Stomach (tissue), 19 donors: ENCODE data around the gene NKPD1. TPM values are rescaled to one million over a fixed set of nuclear protein-coding genes. Genes with fewer than 3 reads are reported as not detected.

ENCODE experiments used
- DNase-seq, 2 donors: peaks; one replicate each; pipeline versions ENCODE4 v3.0.0 to v3.0.0-alpha.2; 2013 to 2019
- H3K27ac ChIP-seq, 5 donors: fragments of 200-600 bp in 4 of 5; sonication (generic) in 4 of 5; one replicate each; pipeline ENCODE4 v1.5.1; 2013 to 2019; ENCODE audit warnings: mild to moderate bottlenecking in 1 of 5, moderate library complexity in 1 of 5
- H3K27me3 ChIP-seq, 3 donors: fragments of 200-600 bp; sonication (generic); one replicate each; pipeline ENCODE4 v1.5.1; 2017 to 2019; ENCODE audit warnings: mixed run types in 1 of 3
- H3K36me3 ChIP-seq, 4 donors: fragments of 200-600 bp; sonication (generic); 1 replicate in 3 of 4; 2 replicates in 1 of 4; pipeline ENCODE4 v1.5.1; 2016 to 2019
- H3K4me1 ChIP-seq, 4 donors: fragments of 200-600 bp; sonication (generic); one replicate each; pipeline ENCODE4 v1.5.1; 2016 to 2019
- H3K4me3 ChIP-seq, 4 donors: fragments of 200-600 bp; sonication (generic) in 3 of 4; one replicate each; pipeline ENCODE4 v1.5.1; 2016 to 2019; ENCODE audit warnings: mild to moderate bottlenecking in 1 of 4
- H3K9me3 ChIP-seq, 4 donors: fragments of 200-600 bp; sonication (generic); one replicate each; pipeline ENCODE4 v1.5.1; 2016 to 2019
- EP300 ChIP-seq: sonication (generic); formaldehyde crosslinking; IDR thresholded peaks from one replicate; pipeline ENCODE4 v1.6.1; 2017; ENCODE audit warnings: antibody characterized with exemption
- POLR2A ChIP-seq, 4 donors: fragments of 450-650 bp; IDR thresholded peaks; one replicate each; pipeline ENCODE4 v1.6.1; 2016; ENCODE audit warnings: antibody characterized with exemption in 4 of 4, control low read depth in 2 of 4, mild to moderate bottlenecking in 1 of 4, moderate library complexity in 1 of 4
- POLR2AphosphoS5 ChIP-seq, 3 donors: sonication (generic); formaldehyde crosslinking; IDR thresholded peaks; one replicate each; pipeline ENCODE4 v1.6.1; 2016; ENCODE audit warnings: antibody characterized with exemption in 3 of 3
- WGBS, 5 donors: extraction: QIAGEN DNeasy Blood & Tissue Kit in 3 of 5; methylation state at CpG; one replicate each; pipeline versions ENCODE4 v1.1.5 to v1.1.7; 2013 to 2018; 5-methylcytosine and 5-hydroxymethylcytosine counted together
- intact Hi-C: fragments of 100-400 bp; cut with DNase I; formaldehyde crosslinking; loops from one replicate; pipeline ENCODE4 v1.15.1; 2023; ENCODE audit warnings: low total_unique reads
- long read RNA-seq, 10 donors: transcript quantifications; one replicate each; lab custom pipeline, GENCODE V29; 2026
- polyA plus RNA-seq, 3 donors: library from polyadenylated mRNA; stranded (reverse); fragments of 200-250 nt; gene quantifications; one replicate each; pipeline ENCODE4 v1.2.3, GENCODE V29; 2013
- total RNA-seq, 5 donors: library from RNA; depleted of rRNA; stranded (reverse); fragments of >200 nt; gene quantifications; one replicate each; pipeline versions ENCODE4 v1.1.0 to v1.2.3, GENCODE V29; 2014 to 2016
- TF ChIP-seq, protein P1 (sequence below), 7 experiments: fragments of 450-650 bp in 4 of 7; fragments of 200-600 bp in 3 of 7; sonication (generic) in 3 of 7; IDR thresholded peaks; one replicate each; pipeline ENCODE4 v1.5.1; 2016 to 2019; ENCODE audit warnings: antibody characterized with exemption in 7 of 7, control low read depth in 2 of 7, mild to moderate bottlenecking in 1 of 7
- donor health status: healthy with polysubstance abuse.
- donor health status: Bipolar disorder and iron deficiency.
- donor health status: healthy.

NKPD1 gene, protein sequence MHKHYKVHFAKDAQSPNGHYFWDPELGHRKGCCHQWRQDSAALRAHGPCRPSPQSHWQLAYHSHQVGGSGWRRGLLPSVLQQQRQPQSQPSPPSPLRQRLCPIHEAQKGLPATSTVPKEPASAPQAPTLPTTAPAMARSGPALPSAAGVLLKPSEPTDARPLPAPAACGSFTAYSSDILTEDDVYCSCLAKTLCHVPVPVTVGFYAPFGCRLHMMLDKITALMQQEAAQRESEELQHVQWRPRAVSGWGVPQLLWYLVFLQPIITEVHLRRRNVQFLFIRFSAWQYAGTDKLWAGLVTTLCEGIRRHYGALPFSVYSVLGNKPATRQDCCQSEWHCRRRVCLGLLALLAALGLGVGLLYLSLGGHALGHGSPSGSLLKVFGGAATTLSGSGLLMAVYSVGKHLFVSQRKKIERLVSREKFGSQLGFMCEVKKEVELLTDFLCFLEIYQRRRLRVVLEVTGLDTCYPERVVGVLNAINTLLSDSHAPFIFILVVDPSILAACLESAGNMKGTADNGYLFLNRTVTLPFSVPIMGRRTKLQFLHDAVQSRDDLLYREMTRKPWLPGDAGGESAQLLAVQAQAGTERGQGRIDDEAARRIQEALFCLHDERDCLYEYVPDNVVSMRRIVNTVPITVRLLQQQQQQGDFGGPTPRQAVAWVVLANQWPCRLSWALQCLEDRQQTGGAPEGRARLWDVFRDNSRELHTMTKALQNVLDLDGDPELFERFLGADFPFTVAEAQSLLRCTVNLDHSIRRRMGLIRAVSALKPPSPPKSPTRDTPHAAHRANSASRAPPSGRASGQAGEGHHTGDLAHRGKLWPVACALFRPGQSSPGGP
- total RNA-seq (not detected), polyA plus RNA-seq (under 1 TPM in 1 of 3 donors, not detected in 2; 0.20 TPM)
- long read RNA-seq, donor 1 = 0 reads
- long read RNA-seq, donor 2 = 0 reads
- long read RNA-seq, donor 3 = 0 reads
- long read RNA-seq, donor 4 = 0 reads
- long read RNA-seq, donor 5 = 0 reads
- long read RNA-seq, donor 6 = 0 reads
- long read RNA-seq, donor 7 = 0 reads
- long read RNA-seq, donor 8 = 0 reads
- long read RNA-seq, donor 9 = 0 reads
- long read RNA-seq, donor 10 = 0 reads

DNA sequence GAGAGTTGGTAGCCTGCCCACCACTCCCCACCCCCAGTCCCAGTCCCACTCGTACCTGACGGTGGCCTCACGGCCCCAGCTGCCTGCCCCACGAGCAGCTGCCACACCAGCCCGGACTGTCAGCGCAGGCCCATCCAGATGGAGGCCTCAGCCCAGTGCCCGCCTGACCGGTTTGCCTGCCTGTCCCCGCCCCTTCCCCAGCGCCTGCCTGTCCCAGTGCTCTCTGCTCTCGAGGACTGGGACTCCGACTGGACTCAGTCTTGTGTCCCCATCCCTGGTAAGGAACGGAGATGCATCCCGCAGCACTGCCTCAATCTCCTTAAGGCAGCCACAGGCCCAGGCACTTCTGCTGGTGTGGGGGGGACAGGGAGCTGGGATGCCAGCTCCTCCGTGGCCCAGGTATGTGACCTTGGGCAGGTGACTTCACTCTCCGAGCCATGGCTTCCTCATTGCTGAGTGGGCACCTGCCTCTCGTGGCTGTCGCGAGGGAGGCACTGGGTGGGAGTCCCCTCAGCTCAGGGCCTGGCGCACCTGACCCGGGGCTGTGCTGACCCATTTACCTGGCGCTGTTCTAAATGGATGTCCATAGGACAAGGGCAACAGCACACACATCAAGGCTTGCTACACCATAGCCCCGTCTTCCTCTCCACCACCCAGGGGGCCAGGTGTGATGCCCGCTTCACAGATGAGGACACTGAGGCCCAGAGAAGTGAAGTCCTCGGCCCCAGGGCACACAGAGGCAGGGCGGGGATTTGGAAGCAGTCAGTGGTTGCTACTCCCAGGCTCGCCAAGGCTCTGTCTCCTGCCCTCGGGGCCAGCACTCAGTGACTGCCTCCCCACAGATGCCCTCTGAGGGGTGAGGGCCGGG is at the start of gene NKPD1:
Gene NKPD1, minus strand, starts transcription at position 113 of the 868 bp plus-strand sequence. CDS start 832 bp downstream, outside the sequence.
- 21 to 52% (median 31%) methylated on average over 16 to 29 of the region's 29 CpGs for WGBS, 5 donors

DNA sequence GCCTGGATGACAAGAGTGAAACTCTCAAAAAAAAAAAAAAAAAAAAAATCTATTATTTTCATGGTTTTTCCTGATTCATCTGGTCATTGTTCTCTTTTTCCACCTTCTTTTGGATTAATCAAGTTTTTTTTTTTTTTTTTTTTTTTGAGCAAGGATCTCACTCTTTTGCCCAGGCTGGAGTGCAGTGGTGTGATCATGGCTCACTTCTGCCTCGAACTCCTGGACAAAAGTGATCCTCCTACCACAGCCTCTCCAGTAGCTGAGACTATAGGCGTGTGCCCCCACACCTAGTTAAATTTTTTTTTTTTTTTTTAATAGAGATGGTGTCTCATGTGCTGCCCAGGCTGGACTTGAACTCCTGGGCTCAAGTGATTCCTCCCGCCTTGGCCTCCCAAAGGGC is 45.5 kb upstream of the NKPD1 start:
- 92 to 94% (median 94%) methylated on average over 3 of the region's 3 CpGs for WGBS, 5 donors
- H3K9me3 ChIP-seq = no peaks in the 10 kb centered on the region

More for the DNA sequence above, at the start of gene NKPD1:
- intact Hi-C loops = no loop called here
- no peaks in the 10 kb centered on the region for H3K9me3 ChIP-seq
- TF ChIP-seq POLR2A (IDR thresholded peaks at IDR 0.05) (no peak), EP300 (no peak), POLR2AphosphoS5 (IDR thresholded peaks at IDR 0.05) (no peak)
- TF ChIP-seq, protein P1, sequence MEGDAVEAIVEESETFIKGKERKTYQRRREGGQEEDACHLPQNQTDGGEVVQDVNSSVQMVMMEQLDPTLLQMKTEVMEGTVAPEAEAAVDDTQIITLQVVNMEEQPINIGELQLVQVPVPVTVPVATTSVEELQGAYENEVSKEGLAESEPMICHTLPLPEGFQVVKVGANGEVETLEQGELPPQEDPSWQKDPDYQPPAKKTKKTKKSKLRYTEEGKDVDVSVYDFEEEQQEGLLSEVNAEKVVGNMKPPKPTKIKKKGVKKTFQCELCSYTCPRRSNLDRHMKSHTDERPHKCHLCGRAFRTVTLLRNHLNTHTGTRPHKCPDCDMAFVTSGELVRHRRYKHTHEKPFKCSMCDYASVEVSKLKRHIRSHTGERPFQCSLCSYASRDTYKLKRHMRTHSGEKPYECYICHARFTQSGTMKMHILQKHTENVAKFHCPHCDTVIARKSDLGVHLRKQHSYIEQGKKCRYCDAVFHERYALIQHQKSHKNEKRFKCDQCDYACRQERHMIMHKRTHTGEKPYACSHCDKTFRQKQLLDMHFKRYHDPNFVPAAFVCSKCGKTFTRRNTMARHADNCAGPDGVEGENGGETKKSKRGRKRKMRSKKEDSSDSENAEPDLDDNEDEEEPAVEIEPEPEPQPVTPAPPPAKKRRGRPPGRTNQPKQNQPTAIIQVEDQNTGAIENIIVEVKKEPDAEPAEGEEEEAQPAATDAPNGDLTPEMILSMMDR (IDR thresholded peaks at IDR 0.05) = no peak
- DNase-seq = peak; percentile 82 to 85
- peaks cover 7 to 37% (median 31%) of the 10 kb centered on the region in 4 donors for H3K4me1 ChIP-seq
- peaks cover 0 to 57% (median 31%) of the 10 kb centered on the region in 3 donors for H3K27me3 ChIP-seq
- H3K4me3 ChIP-seq = no peak within 1 kb of the TSS
- H3K27ac ChIP-seq = no peak within 1 kb of the TSS
- H3K36me3 ChIP-seq = no peaks in the 10 kb centered on the region

DNA sequence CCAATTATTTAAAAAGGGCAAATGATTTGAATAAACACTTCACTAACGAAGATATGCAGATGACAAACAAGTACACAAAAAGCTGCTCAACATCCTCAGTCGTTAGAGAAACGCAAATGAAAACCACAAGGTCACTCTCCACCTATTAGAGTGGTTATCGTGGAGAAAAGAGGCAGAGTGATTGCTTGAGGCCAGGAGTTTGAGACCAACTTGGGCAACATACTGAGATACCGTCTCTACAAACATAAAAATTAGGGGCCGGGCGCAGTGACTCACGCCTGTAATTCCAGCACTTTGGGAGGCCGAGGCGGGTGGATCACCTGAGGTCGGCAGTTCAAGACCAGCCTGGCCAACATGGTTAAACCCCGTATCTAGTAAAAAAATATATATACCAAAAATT is 45.0 kb upstream of the NKPD1 start:
- Histone ChIP-seq H3K9me3 (no peaks in the 10 kb centered on the region), H3K4me1 (peaks cover 4 to 12% (median 7%) of the 10 kb centered on the region in 4 donors), H3K27ac (no peak overlapping the region), H3K27me3 (no peaks in the 10 kb centered on the region), H3K36me3 (no peaks in the 10 kb centered on the region), H3K4me3 (no peak overlapping the region)
- no peak for TF ChIP-seq EP300
- TF ChIP-seq POLR2A (IDR thresholded peaks at IDR 0.05) = no peak
- TF ChIP-seq, protein P1 (IDR thresholded peaks at IDR 0.05) = no peak
- no peak for TF ChIP-seq POLR2AphosphoS5 (IDR thresholded peaks at IDR 0.05)
- WGBS, 5 donors = 79 to 84% (median 83%) methylated on average over 12 of the region's 12 CpGs
- no peak for DNase-seq
- intact Hi-C loops = no loop called here

More for the DNA sequence above, 45.5 kb upstream of the NKPD1 start:
- intact Hi-C loops = no loop called here
- Histone ChIP-seq H3K27me3 (no peaks in the 10 kb centered on the region), H3K36me3 (no peaks in the 10 kb centered on the region), H3K4me1 (peaks cover 4 to 18% (median 9%) of the 10 kb centered on the region in 4 donors), H3K4me3 (no peak overlapping the region), H3K27ac (no peak overlapping the region)
- TF ChIP-seq, protein P1 (IDR thresholded peaks at IDR 0.05) = no peak
- TF ChIP-seq POLR2AphosphoS5 (IDR thresholded peaks at IDR 0.05) = no peak
- TF ChIP-seq POLR2A (IDR thresholded peaks at IDR 0.05) = no peak
- TF ChIP-seq EP300 = no peak
- DNase-seq = no peak
